UCSD-AML1 (cell line): ENCODE results near the gene SDF4.
"Not testable (repeated sequence)": the region's sequence is repeated elsewhere in the genome, so short reads cannot be mapped to it uniquely, and the experiment has no call there.

ENCODE experiments used
- DNase-seq: peaks from one replicate; lab custom pipeline; 2025; ENCODE audit not compliant: unreplicated experiment; lab: John Stamatoyannopoulos, UW

SDF4 gene

DNA sequence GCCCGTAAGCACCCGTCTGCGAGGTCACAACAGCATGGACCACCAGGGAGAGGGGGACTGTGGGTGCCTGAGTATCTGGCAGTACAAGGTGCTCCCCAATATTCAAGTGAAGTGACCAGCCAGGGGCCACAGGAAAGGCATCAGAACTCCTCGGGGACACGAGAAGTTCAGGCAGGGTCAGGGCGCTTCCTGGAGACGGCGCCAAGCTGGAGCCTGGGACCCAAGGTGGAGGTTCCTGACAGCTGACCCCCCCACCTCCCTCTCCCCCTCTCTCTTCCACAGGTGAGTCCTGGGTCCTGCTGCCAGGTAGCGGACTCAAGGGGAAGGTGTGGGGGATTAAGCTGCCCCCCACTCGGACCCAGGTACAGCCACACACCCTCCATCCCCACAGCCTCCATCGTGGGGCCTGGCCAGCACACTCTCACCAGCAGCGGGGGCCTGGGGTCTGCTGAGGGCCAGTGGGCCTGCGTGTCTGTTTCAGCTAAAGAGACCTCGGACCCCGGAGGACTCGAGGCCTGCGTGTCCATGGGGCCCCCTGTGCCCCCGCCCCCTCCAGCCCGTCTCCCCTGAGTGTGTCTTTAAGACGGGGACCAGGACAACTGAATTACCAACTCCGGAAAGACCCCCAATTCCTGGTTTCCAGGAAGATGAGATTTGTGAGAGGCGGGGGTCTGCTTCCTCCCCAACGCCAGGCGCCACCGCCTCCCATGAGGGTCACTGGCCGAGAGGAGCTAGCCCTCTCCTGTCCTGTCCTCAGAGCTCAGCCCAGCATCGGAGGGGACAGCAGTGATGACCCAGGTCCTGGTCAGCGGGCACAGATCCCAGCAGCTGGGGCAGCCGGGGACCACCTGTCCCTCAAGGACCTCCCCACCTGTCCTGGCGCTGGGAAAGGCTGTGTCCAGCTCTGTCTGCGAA, 31.6 kb downstream of the SDF4 start:
- no peak for DNase-seq

DNA sequence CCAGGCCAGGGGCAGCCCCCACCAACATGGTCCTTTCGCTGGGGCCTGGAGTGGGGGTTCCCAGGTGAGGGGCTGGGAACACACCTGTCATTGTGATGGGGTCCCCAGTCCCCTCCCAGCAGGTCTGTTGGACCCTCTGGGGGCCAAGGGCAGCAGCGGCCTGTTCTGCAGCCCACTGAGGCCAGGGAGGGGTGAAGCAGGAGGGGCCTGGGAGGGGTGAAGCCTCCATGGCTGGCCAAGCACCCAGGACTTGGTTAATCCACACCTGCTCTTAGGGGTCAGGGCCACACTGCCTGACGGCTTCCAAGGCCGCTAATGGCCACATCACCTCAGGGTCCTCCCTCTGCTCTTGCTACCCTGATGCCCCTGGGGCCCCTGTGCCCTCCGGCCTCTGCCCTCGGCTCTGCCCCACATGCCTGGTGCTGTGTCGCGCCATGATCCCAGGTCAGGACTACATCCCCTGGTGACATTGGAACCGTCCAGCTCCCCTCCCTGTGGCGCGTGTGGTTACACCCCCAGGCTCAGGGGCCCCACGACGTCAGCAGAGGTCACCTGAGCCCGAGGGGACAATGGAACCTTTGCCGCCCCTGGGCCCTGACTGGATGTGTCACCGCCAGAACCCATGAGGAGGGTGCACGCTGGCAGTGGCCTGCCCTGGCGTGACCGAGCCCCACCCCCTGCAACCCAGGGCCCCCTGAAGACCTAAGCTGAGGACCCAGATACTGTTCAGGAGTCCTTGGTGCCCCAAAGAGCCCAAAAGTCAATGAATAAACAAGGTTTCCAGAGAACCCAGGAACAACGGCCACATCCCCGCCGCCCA, 32.5 kb downstream of the SDF4 start:
- no peak for DNase-seq

DNA sequence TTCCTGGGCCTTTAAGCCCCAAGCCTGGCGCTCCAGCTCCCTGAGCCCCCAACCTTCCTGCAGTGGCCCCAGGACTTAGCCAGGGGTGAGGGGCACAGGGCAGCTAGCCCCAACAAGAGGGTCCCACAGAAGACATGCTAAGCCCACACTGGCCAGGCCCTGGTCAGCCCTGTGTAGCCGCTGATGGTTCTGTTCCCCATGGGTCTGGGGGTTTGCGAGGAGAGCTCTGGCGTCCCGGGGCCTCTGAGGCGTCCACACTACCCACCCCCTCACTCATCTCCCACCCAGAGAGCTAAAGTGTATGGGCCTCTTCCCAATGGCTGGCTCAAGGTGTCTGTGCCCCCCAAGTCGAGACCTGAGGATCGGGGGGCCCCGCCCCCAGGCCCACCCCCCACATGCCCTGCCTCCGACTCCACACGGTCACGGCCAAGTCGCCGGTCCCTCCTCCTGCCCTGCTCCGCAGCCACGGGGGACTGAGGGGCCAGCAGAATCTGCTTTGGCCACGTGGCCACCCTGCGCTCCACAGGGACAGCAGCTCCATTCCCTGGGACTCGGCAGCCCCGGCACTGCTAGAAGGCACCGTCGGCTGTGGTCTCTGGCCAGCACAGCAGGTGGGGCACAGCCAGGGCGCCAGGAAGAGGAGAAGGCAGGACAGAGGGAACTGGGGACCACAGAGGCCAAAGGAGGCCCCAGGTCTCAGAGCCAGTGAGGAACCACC, 33.2 kb downstream of the SDF4 start:
- DNase-seq, result no peak

DNA sequence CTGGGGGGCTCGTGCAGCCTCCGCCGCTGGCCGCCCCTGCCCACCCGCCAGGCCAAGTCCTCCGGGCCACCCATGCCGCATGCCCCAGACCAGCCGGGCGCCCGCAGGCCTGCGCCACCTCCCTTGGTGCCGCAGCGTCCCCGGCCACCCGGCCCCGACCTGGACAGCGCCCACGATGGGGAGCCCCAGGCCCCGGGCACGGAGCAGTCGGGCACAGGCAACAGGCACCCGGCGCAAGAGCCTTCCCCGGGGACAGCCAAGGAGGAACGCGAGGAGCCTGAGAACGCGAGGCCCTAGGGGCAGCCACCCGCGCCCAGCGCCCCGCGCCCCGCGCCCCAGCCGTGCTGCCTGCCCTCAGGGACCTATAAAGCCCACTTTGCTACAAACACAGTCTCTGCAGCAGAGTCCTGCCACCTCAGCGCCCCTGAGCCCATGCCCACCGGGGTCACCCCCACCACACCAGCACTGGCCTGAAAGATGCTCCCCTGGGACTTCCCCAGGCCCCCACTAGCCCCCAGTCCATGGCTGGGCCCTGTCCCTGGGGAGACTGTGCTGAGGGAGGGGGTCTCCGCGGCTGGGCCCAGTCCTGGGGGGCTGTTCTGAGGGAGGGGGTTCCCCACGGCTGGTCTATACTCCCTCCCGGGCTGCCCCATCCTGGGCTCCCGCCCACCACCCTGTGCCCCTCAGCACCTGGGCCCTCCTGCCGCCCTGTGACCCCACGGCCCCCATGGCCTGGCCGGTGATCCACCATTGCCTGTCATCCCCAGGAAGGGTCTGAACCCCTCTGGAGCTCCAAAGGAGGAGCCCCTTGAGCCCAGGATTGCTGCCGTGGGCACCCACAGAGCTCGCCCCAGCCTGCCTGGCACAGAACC, 34.0 kb downstream of the SDF4 start:
- no peak for DNase-seq

DNA sequence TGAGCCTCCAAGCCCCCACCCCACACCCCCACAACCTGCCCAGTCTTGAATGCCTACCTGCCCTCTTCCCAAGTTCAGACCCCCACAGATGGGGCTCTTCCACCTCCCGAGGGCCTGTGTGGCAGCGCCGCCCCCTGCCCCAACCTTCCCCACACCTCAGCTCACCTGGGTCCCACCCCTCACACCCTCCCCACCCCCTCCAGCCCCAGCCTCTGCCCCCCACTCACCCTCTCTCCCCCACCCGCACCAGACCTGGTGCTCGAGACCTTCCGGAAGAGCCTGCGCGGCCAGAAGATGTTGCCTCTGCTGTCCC, 34.7 kb downstream of the SDF4 start:
- no peak for DNase-seq

GRCh38 chr1:1196431-1197187, 35.2 kb downstream of the SDF4 start:
- no peak for DNase-seq

DNA sequence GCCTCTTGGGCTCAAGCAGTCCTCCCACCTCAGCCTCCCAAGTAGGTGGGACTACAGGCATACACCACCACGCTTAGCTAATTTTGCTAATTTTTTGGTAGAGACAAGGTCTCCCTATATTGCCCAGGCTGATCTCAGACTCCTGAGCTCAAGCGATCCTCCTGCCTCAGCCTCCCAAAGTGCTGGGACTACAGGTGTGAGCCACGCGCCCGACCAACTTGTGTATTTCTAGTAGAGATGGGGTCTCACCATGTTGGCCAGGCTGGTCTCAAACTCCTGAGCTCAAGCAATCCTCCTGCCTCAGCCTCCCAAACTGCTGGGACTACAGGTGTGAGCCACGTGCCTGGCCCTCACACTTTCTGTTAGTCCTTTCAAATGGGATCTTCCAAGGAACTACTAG, 36.1 kb downstream of the SDF4 start:
- not testable (repeated sequence) for DNase-seq

- DNase-seq, result no peak
Observed at GRCh38 chr1:1194723-1195122, 37.1 kb downstream of the SDF4 start.

DNA sequence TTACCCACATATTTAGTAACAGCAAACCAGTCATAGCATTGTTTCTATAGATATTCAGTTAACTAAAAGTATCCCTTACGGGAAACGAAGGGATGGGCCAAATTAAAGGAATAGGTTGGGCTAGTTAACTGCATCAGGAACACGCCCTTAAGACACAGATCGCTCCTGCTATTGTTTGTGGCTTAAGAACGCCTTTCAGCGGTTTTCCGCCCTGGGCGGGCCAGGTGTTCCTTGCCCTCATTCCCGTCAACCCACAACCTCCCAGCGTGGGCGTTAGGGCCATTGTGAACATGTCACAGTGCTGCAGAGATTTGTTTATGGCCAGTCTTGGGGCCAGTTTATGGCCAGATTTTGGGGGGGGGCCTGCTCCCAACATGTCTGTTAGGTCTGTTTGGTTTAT, 40.1 kb downstream of the SDF4 start:
- DNase-seq, result no peak

- DNase-seq, result no peak
Observed at GRCh38 chr1:1189111-1189510, 42.7 kb downstream of the SDF4 start.

DNA sequence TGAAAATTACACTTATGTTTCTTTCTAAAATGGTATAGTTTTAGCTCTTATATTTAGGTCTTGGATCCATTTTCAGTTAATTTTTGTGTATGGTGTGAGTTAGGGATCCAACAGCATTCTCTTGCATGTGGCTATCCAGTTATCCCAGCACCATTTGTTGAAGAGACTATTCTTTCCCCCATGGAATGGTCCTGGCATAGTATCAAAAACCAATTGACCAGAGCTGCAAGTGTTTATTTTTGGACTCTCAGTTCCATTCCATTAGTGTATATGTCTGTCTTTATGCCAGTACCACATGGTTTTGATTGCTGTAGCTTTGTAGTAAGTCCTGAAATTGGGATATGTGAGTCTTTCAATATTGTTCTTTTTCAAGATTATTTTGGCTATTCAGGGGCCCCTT, 43.9 kb downstream of the SDF4 start:
- no peak for DNase-seq

- no peak for DNase-seq
Observed at GRCh38 chr1:1185101-1185765, 46.6 kb downstream of the SDF4 start.

- DNase-seq, result no peak
Observed at GRCh38 chr1:1183833-1184775, 47.7 kb downstream of the SDF4 start.

DNA sequence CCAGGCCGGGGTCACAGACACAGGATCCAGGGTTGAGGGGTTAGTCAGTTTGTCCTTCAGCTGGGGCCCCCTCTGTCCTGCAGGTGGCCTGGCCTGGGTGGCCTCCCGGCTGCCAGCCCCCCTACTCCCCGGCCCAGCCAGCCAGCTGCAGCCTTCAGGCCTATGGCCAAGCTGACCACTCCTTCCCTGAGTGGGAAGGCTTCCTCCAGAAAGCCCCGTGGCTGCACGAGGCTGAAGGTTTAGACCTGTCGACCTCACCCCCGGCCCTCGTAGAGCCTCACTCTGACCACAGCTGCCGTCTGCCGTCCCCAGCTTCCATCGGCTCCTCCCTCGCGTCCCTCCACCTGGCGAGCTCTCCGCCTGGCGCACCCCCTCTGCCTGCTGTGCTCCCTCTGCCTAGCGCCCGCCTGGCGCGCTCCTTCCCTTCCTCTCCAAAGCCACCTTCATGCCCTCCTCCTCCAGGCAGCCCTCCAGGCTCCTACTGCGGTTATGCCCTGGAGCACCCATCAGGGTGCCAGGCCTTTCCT, 48.5 kb downstream of the SDF4 start:
- DNase-seq, result no peak

- peak; percentile 48 for DNase-seq
Observed at GRCh38 chr1:1182491-1183220, 49.1 kb downstream of the SDF4 start.

DNA sequence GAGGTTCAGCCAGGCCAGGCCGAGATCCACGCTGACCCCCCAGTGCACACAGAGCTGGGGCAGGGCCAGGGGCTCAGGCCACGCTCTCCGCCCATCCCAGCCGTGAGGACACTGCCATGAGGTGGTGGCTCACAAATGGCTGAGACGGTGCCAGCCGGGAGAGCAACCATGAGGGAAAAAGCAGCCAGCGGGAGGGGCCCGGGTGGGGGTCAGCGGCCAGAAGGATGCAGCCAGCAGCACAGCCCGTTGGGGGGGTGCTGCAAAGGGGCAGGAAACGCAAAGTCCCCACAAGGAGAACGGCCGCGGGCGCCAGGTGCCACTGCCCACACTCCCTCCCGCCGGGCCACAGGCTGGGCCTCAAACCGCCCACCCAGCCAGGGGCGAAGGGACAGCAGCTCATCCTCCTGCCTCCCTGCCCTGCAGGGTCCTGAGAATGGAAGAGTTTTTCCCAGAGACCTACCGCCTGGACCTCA, 49.8 kb downstream of the SDF4 start:
- no peak for DNase-seq
